GM21619 (cell line): ENCODE data around the gene SMIM41.

ENCODE experiments used
- ATAC-seq: cut with Tn5 transposase; IDR thresholded peaks from one replicate; pipeline ENCODE4 v1.9.1; 2021; ENCODE audit not compliant: unreplicated experiment

The SMIM41 gene

GRCh38 chr12:52063082-52063924, 16.2 kb upstream of the SMIM41 start:
- ATAC-seq = no peak

- ATAC-seq = no peak
These were observed 15.4 kb upstream of the SMIM41 start for GRCh38 chr12:52063981-52064649.

DNA sequence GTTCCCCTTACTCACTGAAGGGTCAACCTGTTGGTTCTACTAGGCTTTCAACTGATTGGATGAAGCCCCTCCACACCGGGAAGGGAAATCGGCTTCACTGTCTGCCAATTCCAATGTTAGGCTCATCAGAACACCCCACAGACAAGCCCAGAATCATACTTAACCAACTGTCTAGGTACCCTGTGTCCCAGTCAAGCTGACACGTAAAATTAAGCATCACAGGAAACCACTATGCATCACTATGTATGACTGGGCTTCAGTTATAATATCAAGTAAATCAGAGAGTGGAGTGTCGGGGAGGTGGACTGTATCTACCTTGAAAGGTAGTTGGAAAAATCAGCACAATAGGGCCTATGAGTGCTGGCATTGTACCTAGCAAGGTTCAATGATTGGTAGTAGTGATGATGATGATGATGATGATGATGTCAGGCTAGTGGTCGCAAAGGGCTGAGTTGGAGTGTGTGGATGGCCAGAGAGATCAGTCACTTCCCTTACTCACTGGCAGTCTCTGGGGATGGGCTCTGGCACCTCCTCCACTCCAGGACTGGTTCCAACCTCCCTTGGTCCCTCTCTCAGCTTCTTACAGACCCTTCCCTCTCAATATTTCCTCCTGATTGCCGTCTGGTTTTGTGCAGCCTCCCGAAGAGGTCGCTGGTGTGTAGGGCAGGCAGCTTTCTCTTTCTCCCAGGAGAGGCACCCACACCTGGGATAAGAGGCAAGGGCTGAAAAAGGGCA, 13.0 kb upstream of the SMIM41 start:
- no peak for ATAC-seq

- no peak for ATAC-seq
These were observed 12.5 kb upstream of the SMIM41 start for GRCh38 chr12:52067081-52067374.

- peak; percentile 93 for ATAC-seq
These were observed 9.9 kb upstream of the SMIM41 start, which contains the start of gene ATG101 for GRCh38 chr12:52069327-52070184. TSS of gene ATG101 (plus strand) at chr12:52069978. CDS start at chr12:52073651, 3,673 bp downstream.

DNA sequence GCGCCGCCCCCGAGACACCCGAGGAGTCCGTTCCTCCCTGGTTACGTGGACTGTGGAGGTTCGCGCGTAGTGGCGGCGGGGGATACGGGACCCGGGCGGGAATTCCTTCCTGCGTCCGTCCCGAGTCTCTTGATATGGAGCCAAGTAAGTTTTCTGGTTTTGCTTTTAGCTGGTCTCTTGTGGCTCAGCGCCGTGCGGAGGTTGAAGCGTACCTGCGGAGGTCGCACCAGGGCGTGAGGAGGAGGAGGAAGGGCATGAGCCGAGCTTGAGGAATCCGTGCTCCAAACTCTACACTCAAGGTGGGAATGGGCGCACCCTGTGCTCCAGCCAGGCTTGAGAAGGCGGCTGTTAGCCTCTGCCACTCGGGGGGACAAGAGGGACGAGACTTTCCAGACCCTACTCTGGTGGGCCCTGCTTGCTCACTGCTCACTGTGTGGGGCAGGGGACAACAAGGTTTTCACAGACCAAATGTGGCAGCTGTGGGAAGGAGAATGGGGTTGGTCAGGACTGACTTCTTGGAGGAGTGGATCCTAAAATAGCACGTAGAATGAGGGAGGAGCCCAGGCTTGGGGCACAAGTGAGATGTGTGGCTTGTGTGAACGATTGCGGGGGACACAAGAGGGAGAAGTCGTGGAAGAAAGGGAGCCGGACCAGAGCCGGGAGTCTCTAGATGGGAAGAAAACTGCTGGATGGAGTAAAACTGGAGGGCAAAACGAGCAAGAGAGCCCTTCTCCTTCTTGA, 9.1 kb upstream of the SMIM41 start:
- ATAC-seq = peak; percentile 25

- no peak for ATAC-seq
These were observed 5.7 kb upstream of the SMIM41 start for GRCh38 chr12:52073531-52074381.

DNA sequence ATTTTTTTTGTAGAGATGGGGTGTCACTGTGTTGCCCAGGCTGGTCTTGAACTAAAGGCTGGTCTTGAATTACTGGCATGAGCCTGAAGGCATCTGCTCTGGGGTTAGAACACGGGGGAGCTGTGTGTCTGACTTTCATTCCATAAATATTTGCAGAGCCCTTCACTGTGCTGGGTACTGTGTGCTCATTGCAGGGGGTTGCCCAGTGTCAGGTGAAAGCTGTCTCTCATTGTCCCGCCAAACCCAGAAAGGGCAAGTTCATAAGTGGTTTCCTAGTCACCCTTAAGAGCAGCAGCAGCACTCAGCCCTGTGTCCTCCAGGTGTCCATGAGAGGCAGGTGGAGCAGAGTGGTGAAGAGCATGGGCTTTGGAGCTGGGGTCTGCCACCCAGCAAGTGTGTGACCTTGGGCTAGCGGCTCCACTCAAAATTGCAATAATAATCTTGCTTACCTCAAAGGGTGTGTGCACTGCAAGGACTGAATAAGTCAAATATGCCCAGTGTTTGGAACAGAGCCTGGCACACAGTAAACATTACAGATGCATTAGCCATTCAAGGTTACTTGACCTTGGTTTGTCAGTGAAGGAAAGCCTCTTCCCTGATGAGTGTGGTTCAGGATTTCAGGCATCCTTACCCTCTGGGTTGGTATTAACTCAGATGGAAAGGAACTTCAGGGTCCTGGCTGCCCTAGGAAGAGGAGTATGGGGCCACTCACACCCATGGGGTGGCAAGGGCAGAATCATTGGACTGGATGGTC, 4.4 kb upstream of the SMIM41 start:
- ATAC-seq = no peak

DNA sequence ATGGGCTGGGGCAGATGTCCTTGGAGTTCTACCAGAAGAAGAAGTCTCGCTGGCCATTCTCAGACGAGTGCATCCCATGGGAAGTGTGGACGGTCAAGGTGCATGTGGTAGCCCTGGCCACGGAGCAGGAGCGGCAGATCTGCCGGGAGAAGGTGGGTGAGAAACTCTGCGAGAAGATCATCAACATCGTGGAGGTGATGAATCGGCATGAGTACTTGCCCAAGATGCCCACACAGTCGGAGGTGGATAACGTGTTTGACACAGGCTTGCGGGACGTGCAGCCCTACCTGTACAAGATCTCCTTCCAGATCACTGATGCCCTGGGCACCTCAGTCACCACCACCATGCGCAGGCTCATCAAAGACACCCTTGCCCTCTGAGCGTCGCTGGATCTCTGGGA, 2.7 kb upstream of the SMIM41 start:
- ATAC-seq = no peak

DNA sequence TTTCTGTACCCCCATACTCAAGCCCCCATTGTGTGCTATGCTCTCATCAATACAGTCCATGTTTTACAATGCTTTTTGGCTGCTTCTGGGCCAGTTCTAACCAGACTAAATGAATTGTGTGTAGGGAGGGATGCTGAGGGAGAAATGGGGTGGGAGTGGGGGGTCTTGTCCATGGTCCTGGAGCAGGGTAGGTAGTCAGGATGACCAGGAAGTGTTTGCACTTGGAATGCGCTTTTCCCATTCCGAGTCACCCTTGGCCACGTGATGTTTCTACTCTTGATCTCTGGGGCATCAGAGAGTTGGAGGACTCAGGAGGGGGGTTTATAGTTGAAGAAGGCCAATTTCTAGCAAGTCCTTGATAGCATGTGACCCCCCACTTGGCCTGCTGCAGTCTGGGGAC, 1.2 kb upstream of the SMIM41 start:
- ATAC-seq = no peak

- peak; percentile 9 for ATAC-seq
These were observed 1.1 kb downstream of the SMIM41 start for GRCh38 chr12:52080403-52081251.

DNA sequence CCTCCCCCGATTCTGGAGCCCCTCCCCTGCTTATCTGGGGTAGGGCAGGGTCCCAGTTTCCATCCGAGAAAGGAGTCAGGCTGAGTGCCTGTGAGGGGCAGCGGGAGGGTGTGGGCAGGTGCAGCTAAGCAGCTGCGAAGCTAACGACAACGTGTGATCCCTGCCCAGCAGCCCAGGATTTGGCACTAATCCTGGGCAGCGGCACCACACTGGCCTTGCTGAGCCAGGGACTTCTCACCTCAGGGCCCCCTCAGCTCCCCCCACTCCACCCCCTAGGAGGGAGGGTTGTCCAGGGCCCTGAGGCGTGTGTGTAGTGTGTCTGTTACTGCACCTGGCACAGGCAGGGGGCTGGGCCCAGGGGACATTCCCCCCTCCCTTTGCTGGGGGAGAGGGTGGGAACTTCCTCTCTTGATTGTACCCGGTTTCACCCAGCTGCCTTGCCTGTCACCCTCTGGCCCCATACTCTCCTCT, 1.8 kb downstream of the SMIM41 start:
- peak; percentile 41 for ATAC-seq

GRCh38 chr12:52082026-52082668, 2.6 kb downstream of the SMIM41 start:
- no peak for ATAC-seq

DNA sequence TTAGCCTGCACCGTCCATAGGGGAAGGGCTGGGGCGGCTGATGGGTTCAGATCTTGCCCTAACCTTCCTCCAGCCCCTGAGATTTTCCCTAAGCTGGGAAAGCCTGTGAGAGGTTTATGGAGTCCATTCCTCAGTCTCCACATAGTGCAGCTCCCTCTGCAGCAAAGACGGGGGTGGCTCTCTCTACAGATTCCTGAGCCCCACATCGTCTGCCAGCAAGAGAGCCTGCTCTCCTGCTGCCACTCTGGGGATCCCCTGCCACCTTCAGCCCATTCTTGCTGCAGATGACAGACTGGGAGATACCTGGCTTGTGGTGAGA, 3.1 kb downstream of the SMIM41 start:
- ATAC-seq = no peak

DNA sequence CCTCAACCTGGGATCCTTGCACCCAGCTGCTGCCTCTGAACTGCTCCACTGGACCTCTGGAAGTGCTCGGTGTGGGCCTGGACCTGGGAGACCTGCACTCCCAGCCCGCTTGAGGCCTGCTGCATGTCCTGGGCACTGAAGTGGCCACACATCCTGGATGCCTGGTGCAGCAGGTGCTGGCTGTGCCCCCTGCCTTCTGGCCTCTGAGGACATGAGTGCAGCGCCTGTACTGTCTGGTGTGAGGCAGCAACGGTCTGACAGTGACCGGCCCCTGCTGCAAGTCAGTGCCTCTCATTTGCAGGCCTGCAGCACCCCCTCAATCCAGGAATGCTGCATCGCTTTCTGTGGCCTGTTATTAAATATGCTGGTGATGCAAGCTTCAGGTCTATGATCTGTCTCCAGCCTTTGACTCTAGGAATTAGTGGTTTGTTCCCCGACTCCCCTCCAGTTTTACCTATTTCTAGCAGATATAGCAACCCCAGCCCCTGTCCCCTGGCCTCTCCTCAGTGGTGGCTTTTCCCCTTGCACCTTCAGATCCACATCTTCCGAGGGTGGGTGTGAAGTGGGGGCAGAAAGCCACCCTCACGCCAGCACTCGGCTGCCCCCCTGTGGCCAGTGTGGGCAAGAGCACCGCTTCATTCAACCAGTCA, 3.6 kb downstream of the SMIM41 start:
- ATAC-seq = no peak

GRCh38 chr12:52083638-52083996, 4.1 kb downstream of the SMIM41 start:
- no peak for ATAC-seq
